Fibroblast of mammary gland (primary cell): ENCODE data around the gene RBM15.
A peak's percentile ranks its signal among the peaks of the same experiment; 100 is the strongest.

Experiments used
- DNase-seq: peaks from one replicate; pipeline ENCODE4 v3.0.0-alpha.2; 2010; ENCODE audit warnings: low read depth
- H3K4me3 ChIP-seq: 2 replicates; pipeline ENCODE4 v1.5.1; 2011; ENCODE audit warnings: low read depth, mild to moderate bottlenecking, low read length, moderate library complexity; ENCODE audit not compliant: control insufficient read depth
- TF ChIP-seq, protein P1 (sequence below): conservative IDR thresholded peaks from 2 replicates; pipeline ENCODE4 v1.5.1; 2011; ENCODE audit warnings: low read depth, low read length, inconsistent platforms; ENCODE audit not compliant: control insufficient read depth, insufficient read depth

RBM15 gene

DNA sequence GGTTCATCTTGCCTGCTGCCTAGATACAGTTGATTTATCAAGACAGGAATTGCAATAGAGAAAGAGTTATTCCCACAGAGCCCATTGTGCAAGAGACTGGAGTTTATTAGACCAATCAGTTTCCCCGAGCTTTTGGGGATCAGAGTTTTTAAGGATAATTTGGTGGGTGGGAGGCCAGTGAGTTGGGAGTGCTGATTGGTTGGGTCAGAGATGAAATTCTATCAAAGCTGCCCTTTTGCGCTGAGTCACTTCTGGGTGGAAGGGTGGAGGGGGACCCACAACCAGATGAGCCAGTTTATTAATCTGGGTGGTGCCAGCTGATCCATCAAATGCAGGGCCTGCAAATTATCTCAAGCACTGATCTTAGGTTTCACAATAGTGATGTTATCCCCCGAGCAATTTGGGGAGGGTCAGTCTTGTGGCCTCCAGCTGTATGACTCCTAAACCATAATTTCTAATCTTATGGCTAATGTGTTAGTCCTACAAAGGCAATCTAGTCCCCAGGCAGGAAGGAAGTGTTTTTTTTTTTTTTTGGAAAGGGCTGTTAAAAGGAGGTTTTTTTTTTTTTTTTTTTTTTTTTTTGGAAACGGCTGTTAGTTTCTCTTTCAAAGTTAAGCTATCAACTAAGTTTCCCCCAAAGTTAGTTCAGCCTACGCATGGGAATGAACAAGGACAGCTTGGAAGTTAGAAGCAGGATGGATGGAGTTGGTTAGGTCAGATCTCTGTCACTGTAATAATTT lies 44.2 kb downstream of the RBM15 start:
- no peak overlapping the region for H3K4me3 ChIP-seq
- TF ChIP-seq, protein P1, sequence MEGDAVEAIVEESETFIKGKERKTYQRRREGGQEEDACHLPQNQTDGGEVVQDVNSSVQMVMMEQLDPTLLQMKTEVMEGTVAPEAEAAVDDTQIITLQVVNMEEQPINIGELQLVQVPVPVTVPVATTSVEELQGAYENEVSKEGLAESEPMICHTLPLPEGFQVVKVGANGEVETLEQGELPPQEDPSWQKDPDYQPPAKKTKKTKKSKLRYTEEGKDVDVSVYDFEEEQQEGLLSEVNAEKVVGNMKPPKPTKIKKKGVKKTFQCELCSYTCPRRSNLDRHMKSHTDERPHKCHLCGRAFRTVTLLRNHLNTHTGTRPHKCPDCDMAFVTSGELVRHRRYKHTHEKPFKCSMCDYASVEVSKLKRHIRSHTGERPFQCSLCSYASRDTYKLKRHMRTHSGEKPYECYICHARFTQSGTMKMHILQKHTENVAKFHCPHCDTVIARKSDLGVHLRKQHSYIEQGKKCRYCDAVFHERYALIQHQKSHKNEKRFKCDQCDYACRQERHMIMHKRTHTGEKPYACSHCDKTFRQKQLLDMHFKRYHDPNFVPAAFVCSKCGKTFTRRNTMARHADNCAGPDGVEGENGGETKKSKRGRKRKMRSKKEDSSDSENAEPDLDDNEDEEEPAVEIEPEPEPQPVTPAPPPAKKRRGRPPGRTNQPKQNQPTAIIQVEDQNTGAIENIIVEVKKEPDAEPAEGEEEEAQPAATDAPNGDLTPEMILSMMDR = no peak
- DNase-seq = peak; percentile 50

DNA sequence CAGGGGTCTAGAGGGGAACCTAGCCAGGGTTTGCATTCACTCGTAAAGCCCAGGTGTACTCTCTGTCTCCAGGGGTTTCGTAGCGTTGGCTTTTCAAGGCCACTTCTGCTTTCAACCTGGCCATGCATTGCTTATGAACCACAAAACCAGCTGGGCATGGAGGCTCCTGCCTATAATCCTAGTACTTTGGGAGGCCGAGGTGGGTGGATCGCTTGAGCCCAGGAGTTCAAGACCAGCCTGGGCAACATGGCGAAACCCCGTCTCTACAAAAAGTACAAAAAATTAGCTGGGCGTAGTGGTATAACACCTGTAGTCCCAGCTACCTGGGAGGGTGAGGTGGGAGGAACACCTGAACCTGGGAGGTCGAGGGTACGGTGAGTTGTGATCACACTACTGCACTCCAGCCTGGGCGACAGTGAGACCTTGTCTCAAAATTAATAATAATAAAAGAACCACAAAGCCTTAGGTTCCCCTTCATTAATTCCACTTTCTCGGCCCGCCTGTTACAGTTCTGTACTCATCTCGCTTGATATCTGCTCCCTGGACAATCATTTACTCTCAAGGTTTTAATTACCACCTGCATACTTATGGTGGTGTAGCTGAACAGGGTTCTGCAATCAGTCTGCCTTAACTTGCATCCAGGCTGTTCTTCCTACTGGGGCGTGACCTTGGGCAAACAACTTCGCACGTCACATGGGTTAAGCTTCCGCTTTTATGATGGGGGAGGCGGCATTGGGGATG lies 45.6 kb downstream of the RBM15 start:
- DNase-seq = no peak
- TF ChIP-seq, protein P1 = no peak
- H3K4me3 ChIP-seq = no peak overlapping the region

DNA sequence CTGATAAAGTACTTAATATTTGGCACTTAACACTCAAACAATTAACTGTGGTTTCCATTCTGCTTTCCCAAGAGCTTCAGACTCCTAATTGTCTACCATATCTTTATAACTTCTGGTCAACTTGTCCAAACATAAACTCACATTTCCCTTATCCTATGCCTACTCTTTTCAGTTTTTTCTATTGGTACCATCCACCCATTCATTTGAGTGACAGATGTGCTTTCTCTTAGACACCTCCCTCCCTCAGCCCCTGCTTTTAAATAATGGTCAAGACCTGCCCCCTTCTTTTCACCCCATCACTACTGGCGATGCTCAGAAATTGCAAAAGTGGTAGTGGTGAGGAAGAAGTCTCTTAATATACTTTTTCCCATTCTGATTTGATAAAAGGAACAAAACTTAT lies 46.2 kb downstream of the RBM15 start:
- no peak for DNase-seq
- H3K4me3 ChIP-seq = no peak overlapping the region
- TF ChIP-seq, protein P1 = no peak

DNA sequence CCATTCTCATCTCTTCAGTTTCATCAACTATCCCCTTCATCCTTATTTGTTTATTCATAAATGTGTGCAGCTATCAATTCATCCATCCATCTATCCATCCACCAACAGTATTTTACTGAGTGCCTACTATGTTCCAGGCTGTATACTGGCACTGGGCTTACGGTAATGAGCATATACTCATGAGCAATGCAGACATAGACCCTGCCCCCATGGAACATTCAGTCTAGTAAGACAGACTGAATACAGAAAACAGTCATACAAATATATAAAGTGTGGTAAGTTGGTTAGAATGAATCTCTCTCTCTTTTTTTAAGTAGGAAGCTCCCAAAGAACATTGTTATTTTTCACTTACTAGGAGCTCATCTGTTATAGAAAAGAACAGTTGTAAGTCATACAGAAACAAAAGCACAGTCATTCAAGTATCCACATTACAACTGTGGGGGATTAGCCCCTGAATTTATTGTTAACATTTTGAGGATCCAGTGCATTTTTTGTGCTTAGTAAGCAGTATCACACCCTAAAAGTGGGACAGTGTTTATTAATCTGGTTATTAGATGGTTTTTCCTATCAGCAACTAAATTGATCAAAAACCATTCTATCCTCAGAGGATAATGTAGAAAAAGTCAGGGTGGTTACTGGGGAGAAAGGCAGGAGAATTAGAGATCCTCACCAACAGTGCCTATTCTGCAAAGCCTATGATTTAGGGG lies 48.0 kb downstream of the RBM15 start:
- DNase-seq = no peak
- TF ChIP-seq, protein P1 = no peak

DNA sequence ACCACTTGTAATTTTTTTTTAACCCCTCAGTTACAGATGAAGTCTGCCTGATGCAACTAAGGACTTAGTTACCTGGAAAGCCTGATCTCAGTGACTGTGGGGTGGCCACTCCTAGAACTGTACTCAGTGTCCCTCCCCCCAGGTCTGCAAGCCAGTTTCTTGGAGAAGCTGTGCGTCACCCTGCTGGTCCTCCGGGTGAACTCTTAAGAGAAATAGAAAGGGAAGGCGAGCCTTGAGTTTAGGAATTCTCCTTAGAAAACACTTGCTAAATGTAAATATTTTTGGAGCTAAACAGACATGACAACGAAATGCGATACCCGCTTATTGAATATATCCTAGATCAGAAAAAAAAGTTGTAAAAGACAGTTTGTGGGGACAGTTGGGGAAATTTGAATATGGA lies 50.9 kb downstream of the RBM15 start:
- peak; percentile 80 for DNase-seq
- TF ChIP-seq, protein P1 = no peak
- H3K4me3 ChIP-seq = peak overlapping the region; percentile 27

More for the DNA sequence above, 48.0 kb downstream of the RBM15 start:
- H3K4me3 ChIP-seq = no peak overlapping the region

DNA sequence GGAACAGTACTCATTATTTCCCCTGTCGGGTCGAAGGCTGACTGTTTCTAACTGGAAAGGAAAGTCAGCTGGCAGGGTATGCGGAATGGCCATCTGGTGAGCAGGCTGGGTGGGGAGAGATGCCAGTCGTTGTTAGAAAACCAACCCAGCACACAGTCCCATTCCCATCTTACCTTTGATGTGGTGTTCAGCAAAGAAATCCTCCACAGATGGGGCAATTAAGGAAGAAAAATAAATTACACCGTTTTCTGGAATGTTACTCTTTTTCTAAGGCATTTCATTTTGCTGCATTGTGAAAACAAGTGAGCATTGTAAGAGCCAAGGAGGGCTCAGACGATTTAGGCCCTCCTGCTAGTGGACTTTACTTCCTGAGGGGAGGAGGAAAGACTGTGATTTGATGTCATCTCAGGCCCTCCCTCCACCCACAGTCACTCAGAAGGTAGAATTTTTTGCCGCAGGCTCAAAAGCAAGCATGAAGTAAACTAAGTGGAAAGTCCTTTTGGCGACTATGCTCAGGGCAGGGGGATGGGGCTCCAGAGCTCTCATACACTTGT lies 51.6 kb downstream of the RBM15 start, which contains the start of gene SLC16A4:
Gene SLC16A4, minus strand, starts transcription at position 335 of the 554 bp plus-strand sequence. CDS start 1,703 bp downstream, outside the sequence.
- peak within 1 kb of the TSS; percentile 27 for H3K4me3 ChIP-seq
- peak; percentile 64 for DNase-seq
- TF ChIP-seq, protein P1 = no peak
